ENCODE results near the gene KLHL6.

Gene KLHL6

DNA sequence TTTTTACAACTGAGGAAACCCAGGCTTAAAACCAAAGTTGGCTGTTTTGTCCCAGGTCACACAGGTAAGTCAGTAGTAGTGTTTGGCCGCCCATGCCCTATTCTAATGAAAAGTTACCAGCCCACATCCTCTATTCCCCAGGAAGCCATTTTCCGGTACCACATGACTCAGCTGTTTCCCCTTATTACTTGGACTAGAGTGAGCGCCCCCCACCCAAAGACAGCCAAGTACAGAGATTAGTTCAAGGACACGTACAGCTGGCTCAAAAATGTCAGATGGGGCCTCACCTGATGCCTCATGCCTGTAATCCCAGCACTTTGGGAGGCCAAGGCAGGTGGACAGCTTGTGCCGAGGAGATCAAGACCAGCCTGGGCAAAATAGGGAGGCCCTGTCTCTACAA, 8.5 kb upstream of the KLHL6 start:
- no peak for DNase-seq

DNA sequence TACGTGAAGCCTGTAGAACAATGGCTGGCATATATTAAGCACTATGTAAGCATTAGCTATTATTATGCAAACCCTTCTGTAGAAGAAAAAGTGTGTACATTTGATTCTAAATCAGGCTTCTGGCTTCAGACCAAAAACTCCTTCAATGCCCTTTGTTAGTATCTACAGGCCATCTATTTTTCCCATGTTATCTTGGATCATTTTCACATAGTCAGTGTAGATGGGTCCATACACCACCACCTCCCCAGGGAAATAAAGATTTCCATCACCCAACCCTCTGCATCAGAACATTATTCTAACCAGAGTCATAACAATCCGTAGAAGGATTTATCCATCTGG, 8.0 kb upstream of the KLHL6 start:
- DNase-seq: no peak

DNA sequence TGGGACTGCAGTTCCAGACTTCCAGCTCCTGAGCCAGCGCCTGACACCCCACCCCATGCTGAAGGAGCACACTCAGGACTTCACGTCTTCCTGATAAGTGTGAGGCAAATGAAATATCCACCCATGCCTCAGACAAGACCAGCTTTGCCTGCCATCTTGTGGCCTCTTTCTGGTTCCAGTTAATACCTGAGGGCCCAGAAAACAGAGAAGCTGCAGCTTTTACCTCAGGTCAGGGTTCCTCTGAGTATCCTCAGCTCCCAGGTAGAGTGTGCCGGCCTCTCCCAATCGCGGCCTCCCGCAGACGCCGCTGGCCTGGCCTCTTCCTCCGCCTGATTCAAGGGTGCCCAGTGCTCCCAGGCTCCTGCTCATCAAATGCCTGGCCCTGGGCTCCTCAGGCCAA, 5.1 kb upstream of the KLHL6 start:
- no peak for DNase-seq

DNA sequence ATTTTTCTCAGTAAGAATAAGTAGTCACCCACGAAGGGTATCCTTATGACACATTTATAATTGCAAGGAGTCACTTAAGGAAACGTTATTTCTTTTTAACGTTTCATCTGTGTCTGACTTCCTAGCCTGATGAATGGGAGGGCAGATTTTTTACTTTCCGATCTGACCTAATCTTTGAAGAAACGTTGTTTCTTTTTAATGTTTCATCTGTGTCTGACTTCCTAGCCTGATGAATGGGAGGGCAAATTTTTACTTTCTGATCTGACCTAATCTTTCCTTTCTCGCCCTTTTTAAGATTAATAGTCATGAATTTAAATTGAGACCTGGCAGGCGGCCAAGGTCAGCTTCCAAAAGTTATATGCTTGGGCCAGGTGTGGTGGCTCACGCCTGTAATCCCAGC, 3.0 kb upstream of the KLHL6 start:
- no peak for DNase-seq

DNA sequence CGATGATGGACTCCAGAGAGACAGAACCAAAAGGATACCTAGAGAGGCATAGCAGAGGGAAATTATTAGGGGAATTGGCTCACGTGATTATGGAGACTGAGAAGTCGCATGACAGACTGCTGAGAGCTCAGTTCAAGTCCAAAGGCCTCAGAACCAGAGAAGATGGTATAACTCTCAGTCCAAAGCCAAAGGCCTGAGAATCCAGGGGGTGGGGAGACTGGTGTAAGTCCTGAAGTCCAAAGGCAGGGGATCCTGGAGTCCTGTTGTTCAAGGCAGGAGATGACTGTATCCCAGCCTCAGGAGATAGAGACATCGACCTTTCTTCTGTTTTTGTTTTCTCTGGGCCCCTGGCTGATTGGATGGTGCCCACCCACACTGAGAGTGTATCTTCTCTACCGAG, 1.2 kb upstream of the KLHL6 start:
- DNase-seq: no peak

DNA sequence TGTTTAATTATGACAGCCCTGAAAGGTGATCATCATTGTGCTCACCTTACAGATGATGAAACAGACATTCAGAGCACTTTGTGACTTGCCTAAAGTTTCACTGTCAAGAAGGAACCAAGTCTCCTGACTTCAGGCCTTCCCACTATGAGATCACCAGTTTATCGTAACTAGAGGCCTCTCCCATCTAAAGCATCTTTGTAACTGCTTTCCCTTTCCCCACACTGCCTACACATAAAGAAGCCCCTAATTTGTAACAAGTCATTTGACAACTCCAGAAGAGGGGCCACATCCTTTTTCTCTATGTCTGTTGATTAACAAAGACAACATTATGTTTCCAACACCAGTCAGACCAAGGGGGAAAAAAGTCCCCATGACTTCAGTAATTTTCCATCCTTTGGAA, 1.1 kb downstream of the KLHL6 start:
- no peak for DNase-seq

DNA sequence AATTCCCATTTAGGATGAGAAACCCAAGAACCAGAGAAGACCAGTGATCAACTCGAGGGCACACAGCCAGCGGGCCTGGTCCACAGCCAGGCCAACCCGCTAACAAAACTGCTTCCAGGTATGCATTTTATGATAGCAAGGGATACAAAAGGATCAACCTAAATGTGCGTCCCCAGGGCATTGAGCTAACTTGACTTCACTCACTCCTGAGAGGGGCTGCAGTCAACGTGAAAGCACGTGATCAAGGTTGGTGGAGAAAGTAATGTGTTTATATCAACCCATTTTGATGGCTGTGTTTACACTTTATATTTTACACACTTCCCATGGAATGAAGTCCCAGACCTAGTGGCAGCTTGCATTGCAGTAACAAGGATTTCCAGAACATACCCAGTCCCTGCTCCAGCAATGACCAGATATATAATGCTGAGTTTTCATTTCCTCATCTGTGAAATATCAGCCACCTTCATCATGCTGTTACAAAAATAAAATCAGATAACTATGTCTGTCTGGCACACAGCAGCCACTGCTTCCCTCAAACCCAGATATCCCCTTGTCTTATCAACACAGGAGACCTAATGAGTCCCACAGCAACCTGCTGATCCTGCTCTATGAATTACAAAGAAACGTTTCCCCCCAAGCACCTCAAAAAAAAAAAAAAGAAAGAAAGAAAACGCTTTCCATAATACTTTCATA, 2.0 kb downstream of the KLHL6 start:
- no peak for DNase-seq

DNA sequence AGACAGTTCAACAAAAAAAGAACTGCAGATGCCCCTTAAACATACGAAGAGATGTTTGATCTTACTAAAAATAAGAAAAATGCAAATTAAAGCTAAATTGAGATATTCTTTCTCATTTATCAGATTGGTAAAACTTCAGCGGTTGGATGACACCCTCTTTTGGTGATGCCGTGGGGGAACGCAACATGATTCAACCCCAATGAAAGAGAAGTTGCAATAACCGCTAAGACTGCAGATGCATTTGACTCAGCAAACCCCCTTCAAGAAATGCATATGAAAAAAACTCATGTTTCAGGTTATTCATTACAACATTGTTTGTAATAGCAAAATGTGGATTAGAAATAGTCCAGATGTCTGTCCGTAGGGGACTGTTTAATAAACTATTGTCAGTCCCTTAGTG, 3.6 kb downstream of the KLHL6 start:
- DNase-seq: no peak

DNA sequence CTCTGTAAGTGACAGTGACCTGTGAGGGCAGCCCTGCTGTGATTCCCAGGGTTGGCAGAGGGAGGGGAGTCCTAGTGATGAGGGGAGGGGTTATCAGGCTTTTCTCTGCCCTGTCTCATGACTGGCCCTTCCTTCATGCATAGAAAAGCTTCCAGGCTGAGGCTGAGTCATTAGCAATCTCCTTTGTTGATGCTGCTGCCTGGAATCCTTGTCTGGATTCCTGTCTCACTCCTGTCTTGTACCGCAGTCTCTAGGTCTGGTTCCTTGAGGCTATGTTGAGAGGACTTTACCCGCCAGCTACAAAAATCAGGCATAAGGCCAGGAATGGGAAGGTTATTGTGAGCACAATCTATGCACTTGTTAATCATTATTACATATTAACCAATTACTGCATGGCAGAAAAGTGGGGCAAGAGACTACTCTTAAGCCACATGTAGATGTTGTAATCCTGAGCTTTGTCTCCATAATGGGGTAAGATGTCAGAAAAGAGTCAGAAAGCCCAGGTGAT, 7.2 kb downstream of the KLHL6 start:
- DNase-seq: no peak

DNA sequence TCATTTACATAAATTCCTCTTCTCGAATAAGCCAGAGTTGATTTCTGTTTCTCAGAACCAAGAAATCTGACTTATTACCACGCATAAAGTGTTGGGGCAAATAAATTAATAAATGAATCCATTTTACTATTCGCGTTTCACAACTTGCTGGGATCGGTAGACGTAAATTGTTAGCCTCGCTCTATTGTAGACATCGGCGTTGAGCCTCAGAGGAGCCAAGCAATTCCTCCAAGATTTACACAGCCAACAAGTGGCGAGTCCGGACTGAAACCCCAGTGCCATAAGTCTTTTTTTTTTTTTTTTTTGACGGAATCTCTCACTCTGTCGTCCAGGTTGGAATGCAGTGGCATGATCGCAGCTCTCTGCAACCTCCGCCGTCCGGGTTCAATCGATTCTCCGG, 8.9 kb downstream of the KLHL6 start:
- DNase-seq: no peak

DNA sequence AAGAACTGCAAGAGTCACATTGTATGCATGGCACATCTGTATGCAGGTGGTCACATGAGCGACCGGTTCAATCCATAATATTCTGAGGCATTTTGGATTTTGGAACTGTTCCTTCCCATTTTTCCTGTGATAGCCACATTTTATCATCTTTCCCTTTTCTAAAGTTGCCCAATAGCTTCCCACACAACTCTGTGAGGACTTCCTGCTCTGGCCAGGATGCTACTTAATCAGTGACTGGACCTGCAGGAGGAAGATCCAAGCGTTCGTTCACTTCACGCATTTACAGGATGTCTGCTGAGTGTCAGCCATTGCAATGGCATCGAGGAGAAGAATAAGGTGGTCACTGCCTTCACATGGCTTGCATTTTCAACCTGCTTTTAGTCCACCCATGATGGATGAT, 9.8 kb downstream of the KLHL6 start:
- no peak for DNase-seq

DNA sequence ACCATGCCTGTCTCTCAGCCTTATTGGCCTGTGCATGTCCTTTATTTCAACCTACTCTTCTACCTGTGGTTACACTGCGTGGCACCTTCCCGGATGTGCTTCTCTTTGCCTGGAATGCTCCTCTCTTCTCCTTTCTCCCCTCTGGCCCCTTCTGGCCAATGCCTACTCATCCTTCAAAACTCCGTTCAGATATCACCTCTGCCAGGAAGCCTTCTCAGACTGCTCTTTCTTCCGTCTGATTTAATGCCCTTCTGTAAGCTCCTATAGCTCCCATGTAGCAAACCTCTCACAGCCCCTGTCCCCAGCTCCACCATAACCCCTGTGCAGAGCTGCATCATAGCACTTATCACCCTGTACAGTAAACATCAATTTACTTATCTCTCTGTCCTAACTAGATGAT, 13.2 kb downstream of the KLHL6 start:
- DNase-seq: no peak

DNA sequence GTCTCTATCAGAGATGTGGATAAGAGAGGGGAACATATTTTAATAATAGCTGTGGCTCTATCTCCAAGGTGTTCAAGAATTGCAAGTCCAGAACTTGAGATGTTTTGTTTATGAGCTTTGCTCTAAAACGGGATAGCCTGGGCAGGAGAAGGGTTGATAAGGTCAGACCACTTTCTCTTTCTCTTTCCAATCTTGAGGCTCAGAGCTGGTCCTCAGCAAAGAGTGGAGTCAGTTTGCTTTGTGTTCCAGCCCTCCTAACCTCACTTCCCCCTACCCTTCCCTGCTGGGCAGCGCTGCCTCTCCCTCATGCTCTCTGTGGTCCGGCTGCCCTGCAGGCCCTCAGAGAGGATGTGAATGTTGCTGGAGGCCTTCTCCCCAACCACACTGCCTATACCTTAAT, 13.8 kb downstream of the KLHL6 start:
- DNase-seq: no peak

DNA sequence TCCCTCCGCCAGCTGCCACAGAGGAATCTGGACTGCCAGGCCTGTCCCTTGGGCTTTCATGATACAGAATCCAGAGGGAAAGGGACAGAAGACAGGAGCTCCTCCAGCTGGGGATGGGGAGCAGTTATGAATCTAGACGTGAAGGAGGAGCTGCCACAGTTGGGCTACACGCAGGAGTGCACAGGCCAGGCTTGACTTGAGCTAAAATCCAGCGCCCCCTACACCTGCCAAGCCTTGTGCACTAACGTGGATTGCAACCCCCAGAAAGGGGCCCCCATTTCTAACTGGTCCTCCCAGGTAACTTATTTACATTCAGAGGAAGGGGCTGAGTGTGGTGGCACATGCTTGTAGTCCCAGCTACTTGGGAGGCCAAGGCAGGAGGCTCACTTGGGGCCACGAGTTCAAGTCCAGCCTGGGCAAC, 14.3 kb downstream of the KLHL6 start:
- no peak for DNase-seq

DNA sequence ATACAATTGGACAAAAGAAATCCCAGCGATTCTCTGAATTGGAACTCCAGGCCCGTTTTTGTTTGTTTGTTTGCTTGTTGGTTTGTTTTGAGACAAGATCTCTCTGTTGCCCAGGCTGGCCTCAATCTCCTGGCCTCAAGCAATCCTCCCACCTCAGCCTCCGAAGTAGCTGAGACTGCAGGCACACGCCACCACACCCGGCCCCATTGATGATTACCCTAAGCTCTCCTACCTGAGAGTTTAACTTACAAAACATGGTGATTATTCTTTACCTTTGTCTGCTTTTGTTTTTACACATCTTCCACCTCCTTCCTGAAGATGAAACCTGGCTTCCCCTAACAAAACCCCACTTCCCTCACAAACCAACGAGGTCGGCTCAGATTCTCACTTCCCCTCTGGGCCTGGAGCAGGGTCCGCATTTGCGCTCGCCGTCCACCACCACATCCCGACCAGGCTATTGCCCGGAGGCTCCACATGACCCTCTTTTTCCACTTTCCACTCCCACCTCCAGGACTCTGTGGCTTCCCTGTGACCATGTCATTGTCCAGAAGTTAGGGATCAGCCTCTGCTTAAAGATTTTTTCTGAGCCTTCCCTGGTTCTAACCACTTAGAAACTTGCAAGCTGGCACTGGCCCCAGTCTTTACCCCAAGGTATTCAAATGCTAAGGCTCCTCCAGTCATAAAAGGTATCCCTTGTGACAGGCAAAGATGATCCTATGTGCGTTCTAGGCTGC, 14.8 kb downstream of the KLHL6 start:
- DNase-seq: no peak

DNA sequence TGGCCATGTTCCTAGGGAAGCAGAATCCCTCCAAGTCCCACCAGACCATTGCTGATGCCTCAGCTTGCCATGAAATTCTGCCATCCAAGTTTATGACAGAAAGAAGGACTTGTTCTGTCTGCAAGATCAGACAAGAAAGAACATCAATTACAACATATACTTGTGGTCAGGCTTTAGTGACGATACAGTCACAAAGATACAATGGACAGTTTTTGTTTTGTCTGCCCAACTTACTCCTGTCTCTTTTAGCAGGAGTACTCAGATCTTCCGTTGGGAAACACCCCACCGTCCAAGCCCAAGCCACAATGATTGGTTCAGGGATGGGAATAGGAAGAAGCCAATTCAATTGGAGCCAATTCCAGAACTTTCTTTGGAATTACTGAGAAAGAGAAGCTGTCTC, 15.7 kb downstream of the KLHL6 start:
- DNase-seq: no peak

DNA sequence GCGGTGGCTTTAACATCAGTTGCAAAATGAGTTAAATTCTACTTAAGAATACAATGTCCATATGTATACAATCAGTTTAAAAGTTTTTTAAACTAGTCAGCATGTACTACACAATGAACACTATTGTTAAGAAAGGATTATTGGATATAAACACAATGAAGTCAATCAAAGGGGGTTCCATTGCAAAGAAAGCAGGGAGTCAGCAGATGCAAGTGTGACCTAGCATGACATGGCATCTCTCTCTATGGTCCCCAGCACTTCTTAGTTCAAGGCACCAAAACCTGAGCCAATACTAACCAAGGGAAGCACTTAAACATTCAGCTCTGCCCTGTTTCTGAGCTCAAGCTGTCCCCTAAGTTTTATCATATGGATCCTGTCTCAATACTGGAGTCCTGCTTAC, 17.0 kb downstream of the KLHL6 start:
- no peak for DNase-seq

DNA sequence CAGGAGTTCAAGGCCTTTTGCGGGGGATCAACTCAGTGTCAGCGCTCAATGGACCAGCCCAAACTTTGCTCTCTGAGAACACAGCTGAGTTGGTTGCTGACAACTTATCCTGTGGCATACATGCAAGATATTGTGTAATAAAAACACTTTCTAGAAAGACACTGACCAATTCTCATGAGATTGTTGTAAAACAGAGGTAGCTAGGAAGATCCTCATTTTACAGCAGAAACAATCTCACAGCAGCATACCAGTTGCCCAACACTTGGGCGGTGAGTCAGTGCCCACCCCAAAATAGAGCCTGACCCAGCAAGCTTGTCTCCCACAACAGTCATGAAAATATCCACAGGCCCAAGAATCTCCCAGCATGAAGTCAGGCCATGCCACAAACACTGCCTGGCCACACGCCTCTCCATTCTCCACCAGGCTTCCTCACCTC, 18.2 kb downstream of the KLHL6 start:
- DNase-seq: no peak

DNA sequence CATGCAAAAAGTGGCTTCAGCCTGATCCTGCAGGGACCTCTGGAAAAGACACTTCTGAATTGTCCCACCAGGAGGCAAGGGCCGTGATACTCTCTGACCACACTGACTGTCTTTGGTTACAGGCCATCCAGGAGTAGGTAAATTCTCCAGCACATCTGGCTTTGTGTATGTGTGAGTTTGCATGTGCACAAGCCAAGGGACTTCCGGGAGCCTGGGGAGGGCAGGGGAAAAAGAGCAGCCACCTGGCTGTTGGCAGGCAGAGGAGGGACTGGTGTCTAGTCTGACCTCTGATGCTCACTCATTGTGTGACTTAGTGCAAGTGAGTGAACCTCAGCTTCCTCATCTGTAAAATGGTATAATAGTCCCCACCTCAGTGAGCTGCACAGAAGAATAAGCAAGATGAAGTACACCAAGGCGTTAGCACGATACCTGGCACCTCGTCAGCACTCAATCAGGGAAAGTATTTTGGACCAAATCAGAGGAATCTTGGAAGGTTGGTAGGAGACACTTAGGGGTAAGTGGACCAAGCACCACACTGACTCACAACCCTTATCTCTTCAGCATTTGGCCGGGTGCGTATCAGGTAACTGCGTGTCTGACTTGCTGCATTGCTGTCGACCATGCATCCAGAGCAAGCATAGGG, 19.1 kb downstream of the KLHL6 start:
- DNase-seq: no peak

DNA sequence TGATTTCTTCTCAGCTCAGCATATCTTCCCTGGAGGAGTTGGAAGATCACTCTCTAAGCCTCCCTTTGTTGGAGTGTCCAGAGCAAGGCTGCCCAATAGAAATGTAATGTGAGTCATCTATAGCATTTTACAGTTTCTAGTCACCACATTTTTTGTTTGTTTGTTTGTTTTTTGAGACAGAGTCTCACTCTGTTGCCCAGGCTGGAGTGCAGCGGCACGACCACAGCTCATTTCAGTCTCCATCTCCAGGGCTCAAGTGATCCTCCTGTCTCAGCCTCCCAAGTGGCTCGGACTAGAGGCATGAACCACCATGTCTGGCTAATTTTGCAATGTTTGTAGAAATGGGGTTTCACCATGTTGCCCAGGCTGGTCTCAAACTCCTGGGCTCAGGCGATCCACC, 21.3 kb downstream of the KLHL6 start:
- no peak for DNase-seq

DNA sequence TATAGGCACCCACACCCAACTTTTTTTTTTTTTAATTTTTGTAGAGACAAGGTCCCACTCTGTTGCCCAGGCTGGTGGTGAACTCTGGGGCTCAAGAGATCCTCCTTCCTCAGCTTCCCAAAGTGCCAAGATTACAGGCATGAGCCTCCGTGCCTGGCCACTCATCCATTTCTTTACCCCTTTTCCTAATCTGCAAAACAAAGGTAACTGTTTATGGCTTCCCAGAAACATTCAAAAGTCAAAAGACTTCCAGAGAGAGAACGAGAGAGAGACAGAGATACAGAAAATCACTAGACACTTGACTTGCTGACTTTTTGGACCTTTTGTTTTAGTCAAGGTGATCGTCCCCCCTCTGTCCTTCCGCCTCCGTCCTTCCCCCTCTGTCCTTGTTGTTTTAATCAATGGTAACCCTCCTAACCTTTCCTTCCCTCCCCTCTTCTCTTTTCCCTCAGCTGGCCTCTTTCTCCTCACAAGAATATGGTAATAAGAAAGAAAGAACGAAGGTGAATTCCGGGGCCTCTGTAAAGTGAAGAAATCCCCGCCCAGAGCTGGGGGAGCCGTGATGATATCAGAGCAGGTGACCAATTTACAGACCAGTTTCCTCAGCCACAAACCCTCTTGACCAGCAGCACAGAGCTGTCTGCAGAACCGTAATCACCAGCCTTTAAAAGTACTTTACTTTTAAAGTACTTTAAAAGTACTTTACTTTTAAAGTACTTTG, 21.9 kb downstream of the KLHL6 start:
- no peak for DNase-seq

DNA sequence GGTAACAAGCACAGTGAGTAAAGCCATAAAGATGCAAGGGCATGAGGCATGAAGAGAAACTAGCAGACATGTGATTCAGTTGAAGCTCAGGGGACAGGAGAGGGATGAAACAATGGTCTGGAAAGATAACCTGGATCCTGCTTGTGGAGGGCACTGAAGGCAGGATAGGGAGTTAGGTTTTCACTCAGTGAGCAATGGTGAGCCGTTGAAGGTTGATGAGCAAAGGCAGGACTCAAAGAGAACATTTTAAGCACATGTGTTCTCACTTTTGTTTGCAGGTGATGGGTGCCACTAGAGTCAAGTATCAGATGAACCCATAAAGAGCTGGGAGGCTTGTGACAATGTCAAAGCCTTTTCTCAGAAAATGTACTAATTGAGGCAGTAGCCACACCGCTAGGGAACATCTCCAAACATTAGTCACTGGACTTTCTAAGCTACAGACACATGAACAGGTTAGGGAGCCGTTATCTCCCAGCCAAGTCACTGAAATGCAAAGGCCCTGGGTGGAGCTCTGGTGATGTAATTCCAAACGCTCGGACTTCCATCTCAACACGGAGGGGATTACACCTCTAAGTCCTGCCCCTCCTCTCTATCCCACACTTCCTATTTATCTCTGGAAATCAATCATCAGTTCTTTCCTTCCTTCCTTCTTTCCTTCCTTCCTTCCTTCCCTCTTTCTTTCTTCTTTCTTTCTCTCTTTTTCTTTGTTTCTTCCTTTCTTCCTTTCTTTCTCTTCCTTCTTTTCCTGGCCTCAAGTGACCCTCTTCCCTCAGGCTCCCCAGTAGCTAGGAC, 22.7 kb downstream of the KLHL6 start:
- no peak for DNase-seq

DNA sequence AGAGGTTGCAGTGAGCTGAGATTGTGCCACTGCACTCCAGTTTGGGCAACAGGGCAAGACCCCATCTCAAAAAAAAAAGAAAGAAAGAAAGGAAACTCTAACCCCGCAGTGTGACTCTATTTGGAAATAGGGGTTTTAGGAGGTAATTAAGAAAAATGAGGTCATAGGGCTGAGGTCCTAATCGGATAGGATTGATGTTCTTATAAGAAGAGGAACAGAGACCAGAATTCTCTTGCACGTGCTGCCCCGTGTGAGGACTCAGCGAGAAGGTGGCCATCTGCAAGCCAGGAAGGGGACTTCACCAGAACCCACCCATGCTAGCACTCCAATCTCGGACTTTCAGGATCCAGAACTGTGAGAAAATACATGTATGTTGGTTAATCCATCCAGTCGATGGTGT, 25.8 kb downstream of the KLHL6 start:
- no peak for DNase-seq

All from activated CD4-positive, CD25-positive, alpha-beta regulatory T cell treated with anti-CD3 and anti-CD28 coated beads, Interleukin-2, amount 50 U/mL, for 72 hours (primary cell).